Liver (tissue), 9 donors: ENCODE results near the gene KRT33B. TPM values are rescaled to one million over a fixed set of nuclear protein-coding genes. Genes with fewer than 3 reads are reported as not detected.

ENCODE experiments used
- DNase-seq: peaks from one replicate; pipeline ENCODE4 v3.0.0-alpha.2; 2017; ENCODE audit warnings: low spot score
- H3K27ac ChIP-seq, 2 donors: one replicate each; pipeline ENCODE4 v1.7.0; 2013; ENCODE audit warnings: inconsistent platforms in 2 of 2, low read length in 2 of 2, control low read depth in 1 of 2, low read depth in 1 of 2, mild to moderate bottlenecking in 1 of 2
- H3K27me3 ChIP-seq, 4 donors: one replicate each; pipeline versions ENCODE4 v1.6.1 to v1.7.0; 2013; ENCODE audit warnings: low read length in 3 of 4, inconsistent platforms in 1 of 4, mild to moderate bottlenecking in 1 of 4, moderate library complexity in 1 of 4; ENCODE audit not compliant: control insufficient read depth in 4 of 4, insufficient read depth in 4 of 4
- H3K36me3 ChIP-seq, 4 donors: one replicate each; pipeline versions ENCODE4 v1.6.1 to v1.7.0; 2013; ENCODE audit warnings: low read length in 3 of 4, mild to moderate bottlenecking in 3 of 4, low read depth in 1 of 4, moderate library complexity in 1 of 4; ENCODE audit not compliant: control insufficient read depth in 4 of 4, insufficient read depth in 3 of 4
- H3K4me1 ChIP-seq, 4 donors: one replicate each; pipeline versions ENCODE4 v1.6.1 to v1.7.0; 2013; ENCODE audit warnings: low read length in 3 of 4, mild to moderate bottlenecking in 3 of 4, moderate library complexity in 1 of 4; ENCODE audit not compliant: control insufficient read depth in 4 of 4, insufficient read depth in 4 of 4
- H3K4me3 ChIP-seq, 3 donors: one replicate each; pipeline versions ENCODE4 v1.6.1 to v1.7.0; 2013; ENCODE audit warnings: low read length in 3 of 3, control low read depth in 1 of 3, low read depth in 1 of 3, mild to moderate bottlenecking in 1 of 3
- H3K9ac ChIP-seq, 2 donors: one replicate each; pipeline ENCODE4 v1.7.0; 2013; ENCODE audit warnings: low read length in 2 of 2, mild to moderate bottlenecking in 2 of 2, moderate library complexity in 2 of 2, control low read depth in 1 of 2, low read depth in 1 of 2
- H3K9me3 ChIP-seq, 4 donors: one replicate each; pipeline versions ENCODE4 v1.6.1 to v1.7.0; 2013; ENCODE audit warnings: low read length in 3 of 4; ENCODE audit not compliant: control insufficient read depth in 4 of 4
- EGR1 ChIP-seq, 2 donors: IDR thresholded peaks; 2 replicates each; pipeline ENCODE4 v1.6.1; 2016 to 2018; ENCODE audit warnings: antibody characterized with exemption in 2 of 2, low read depth in 2 of 2
- FOXA1 ChIP-seq: IDR thresholded peaks from 2 replicates; pipeline ENCODE4 v1.6.1; 2016; ENCODE audit warnings: antibody characterized with exemption
- FOXA2 ChIP-seq: IDR thresholded peaks from 2 replicates; pipeline ENCODE4 v1.6.1; 2016; ENCODE audit warnings: antibody characterized with exemption
- GABPA ChIP-seq, 2 donors: IDR thresholded peaks in 1 of 2; conservative IDR thresholded peaks in 1 of 2; 2 replicates each; pipeline ENCODE4 v1.6.1; 2016; ENCODE audit warnings: antibody characterized with exemption in 2 of 2, mild to moderate bottlenecking in 1 of 2, moderate library complexity in 1 of 2
- HNF4A ChIP-seq, 2 donors: conservative IDR thresholded peaks; 2 replicates each; pipeline ENCODE4 v1.6.1; 2016; ENCODE audit warnings: antibody characterized with exemption in 2 of 2, mild to moderate bottlenecking in 2 of 2
- HNF4G ChIP-seq: IDR thresholded peaks from 2 replicates; pipeline ENCODE4 v1.6.1; 2016; ENCODE audit warnings: antibody characterized with exemption
- JUND ChIP-seq, 2 donors: IDR thresholded peaks; 2 replicates each; pipeline ENCODE4 v1.6.1; 2016; ENCODE audit warnings: antibody characterized with exemption in 2 of 2
- NR2F2 ChIP-seq: IDR thresholded peaks from 2 replicates; pipeline ENCODE4 v1.6.1; 2016; ENCODE audit warnings: antibody characterized with exemption
- RAD21 ChIP-seq, 2 donors: IDR thresholded peaks; 2 replicates each; pipeline ENCODE4 v1.6.1; 2016; ENCODE audit warnings: antibody characterized with exemption in 2 of 2, mild to moderate bottlenecking in 2 of 2
- RXRA ChIP-seq, 2 donors: IDR thresholded peaks; 2 replicates each; pipeline ENCODE4 v1.6.1; 2017 to 2018; ENCODE audit warnings: antibody characterized with exemption in 2 of 2, mild to moderate bottlenecking in 1 of 2
- SP1 ChIP-seq: IDR thresholded peaks from 2 replicates; pipeline ENCODE4 v1.6.1; 2018; ENCODE audit warnings: antibody characterized with exemption, mild to moderate bottlenecking
- TAF1 ChIP-seq: conservative IDR thresholded peaks from 2 replicates; pipeline ENCODE4 v1.6.1; 2016; ENCODE audit warnings: antibody characterized with exemption, mild to moderate bottlenecking
- YY1 ChIP-seq: IDR thresholded peaks from 2 replicates; pipeline ENCODE4 v1.6.1; 2016; ENCODE audit warnings: antibody characterized with exemption, mild to moderate bottlenecking
- WGBS: extraction: QIAGEN DNeasy Blood & Tissue Kit; methylation state at CpG from one replicate; pipeline ENCODE4 v1.1.7; 2013; 5-methylcytosine and 5-hydroxymethylcytosine counted together
- polyA plus RNA-seq, 2 donors: library from polyadenylated mRNA; stranded (reverse) in 1 of 2; unstranded in 1 of 2; fragments of 200-250 nt in 1 of 2; fragments of >200 nt in 1 of 2; fragmentation: Nextera tagmentation in 1 of 2; extraction: Ambion mirVana in 1 of 2; gene quantifications; one replicate each; pipeline versions ENCODE4 v1.2.1 to v1.2.3, GENCODE V29; 2013 to 2015
- total RNA-seq, 2 donors: library from RNA; depleted of rRNA; stranded (reverse); fragments of >200 nt; gene quantifications; one replicate each; pipeline ENCODE4 v1.2.3, GENCODE V29; 2014
- TF ChIP-seq, protein P1 (sequence below): IDR thresholded peaks from 2 replicates; pipeline ENCODE4 v1.6.1; 2016; ENCODE audit warnings: antibody characterized with exemption
- TF ChIP-seq, protein P2 (sequence below): IDR thresholded peaks from 2 replicates; pipeline ENCODE4 v1.6.1; 2016; ENCODE audit warnings: antibody characterized with exemption, mild to moderate bottlenecking
- TF ChIP-seq, protein P3 (sequence below): IDR thresholded peaks from 2 replicates; pipeline ENCODE4 v1.6.1; 2016; ENCODE audit warnings: antibody characterized with exemption
- TF ChIP-seq, protein P4 (sequence below): fragments of 150-350 bp; IDR thresholded peaks from 2 replicates; pipeline ENCODE4 v1.5.1; 2017; ENCODE audit warnings: improper control_type of control experiment, low read depth, low read length; ENCODE audit not compliant: missing input control
- TF ChIP-seq, protein P5 (sequence below): IDR thresholded peaks from 2 replicates; pipeline ENCODE4 v1.6.1; 2016; ENCODE audit warnings: antibody characterized with exemption
- donor health status: healthy.
- donor health status: healthy.
- donor health status: healthy.
- donor health status: healthy.
- donor health status: healthy.

The KRT33B gene
- total and polyA plus RNA-seq, 4 donors: not detected

DNA sequence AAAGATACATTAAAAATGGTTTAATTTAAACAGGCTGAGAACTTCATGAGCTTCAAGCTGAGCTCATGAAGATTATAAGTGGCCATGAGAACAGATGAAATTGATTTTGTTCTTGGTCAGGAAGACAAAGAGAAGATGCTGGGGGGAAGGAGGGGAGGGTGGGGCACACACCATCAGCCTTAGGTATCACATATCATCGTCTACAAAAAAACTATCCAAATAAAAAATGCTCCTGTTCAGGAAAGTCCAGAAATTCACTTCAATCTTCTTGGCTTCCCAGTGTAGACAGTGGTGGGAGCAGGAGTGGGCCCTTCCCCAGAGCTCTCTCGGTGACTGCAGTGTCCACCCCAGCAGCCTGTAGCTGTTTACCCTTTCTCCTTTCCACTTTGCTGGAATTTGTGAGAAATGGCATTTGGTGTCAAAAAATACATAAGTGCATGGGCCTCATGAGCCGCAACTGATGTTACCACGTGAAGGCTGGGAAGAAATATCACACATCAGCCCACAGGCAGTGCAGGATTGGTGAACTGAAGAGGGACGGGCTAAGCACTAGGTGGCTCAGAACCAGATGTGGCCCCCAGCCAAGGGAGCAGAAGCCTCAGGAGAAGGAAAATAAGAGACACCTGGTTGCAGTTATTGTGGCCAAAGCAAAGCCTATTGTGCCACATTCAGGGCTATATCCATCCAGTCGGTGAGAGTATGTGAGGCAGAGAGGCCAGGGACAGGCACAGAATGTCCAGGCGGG, 48.7 kb upstream of the KRT33B start:
- H3K4me3 ChIP-seq: no peak overlapping the region
- no peak overlapping the region for H3K27ac ChIP-seq
- H3K36me3 ChIP-seq: no peaks in the 10 kb centered on the region
- no peak overlapping the region for H3K9ac ChIP-seq
- H3K4me1 ChIP-seq: peaks cover 0 to 17% (median 10%) of the 10 kb centered on the region in 4 donors
- WGBS: 94% methylated on average over 7 of the region's 7 CpGs
- H3K27me3 ChIP-seq: no peaks in the 10 kb centered on the region
- TF ChIP-seq, protein P1, sequence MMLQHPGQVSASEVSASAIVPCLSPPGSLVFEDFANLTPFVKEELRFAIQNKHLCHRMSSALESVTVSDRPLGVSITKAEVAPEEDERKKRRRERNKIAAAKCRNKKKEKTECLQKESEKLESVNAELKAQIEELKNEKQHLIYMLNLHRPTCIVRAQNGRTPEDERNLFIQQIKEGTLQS: no peak
- TF ChIP-seq RAD21 (IDR thresholded peaks at IDR 0.05): no peak
- no peak for TF ChIP-seq HNF4G
- no peak for TF ChIP-seq NR2F2
- no peak for TF ChIP-seq RXRA (IDR thresholded peaks at IDR 0.05)
- TF ChIP-seq TAF1: no peak
- TF ChIP-seq FOXA2: no peak
- no peak for TF ChIP-seq FOXA1
- TF ChIP-seq, protein P2, sequence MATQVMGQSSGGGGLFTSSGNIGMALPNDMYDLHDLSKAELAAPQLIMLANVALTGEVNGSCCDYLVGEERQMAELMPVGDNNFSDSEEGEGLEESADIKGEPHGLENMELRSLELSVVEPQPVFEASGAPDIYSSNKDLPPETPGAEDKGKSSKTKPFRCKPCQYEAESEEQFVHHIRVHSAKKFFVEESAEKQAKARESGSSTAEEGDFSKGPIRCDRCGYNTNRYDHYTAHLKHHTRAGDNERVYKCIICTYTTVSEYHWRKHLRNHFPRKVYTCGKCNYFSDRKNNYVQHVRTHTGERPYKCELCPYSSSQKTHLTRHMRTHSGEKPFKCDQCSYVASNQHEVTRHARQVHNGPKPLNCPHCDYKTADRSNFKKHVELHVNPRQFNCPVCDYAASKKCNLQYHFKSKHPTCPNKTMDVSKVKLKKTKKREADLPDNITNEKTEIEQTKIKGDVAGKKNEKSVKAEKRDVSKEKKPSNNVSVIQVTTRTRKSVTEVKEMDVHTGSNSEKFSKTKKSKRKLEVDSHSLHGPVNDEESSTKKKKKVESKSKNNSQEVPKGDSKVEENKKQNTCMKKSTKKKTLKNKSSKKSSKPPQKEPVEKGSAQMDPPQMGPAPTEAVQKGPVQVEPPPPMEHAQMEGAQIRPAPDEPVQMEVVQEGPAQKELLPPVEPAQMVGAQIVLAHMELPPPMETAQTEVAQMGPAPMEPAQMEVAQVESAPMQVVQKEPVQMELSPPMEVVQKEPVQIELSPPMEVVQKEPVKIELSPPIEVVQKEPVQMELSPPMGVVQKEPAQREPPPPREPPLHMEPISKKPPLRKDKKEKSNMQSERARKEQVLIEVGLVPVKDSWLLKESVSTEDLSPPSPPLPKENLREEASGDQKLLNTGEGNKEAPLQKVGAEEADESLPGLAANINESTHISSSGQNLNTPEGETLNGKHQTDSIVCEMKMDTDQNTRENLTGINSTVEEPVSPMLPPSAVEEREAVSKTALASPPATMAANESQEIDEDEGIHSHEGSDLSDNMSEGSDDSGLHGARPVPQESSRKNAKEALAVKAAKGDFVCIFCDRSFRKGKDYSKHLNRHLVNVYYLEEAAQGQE: no peak
- TF ChIP-seq, protein P3, sequence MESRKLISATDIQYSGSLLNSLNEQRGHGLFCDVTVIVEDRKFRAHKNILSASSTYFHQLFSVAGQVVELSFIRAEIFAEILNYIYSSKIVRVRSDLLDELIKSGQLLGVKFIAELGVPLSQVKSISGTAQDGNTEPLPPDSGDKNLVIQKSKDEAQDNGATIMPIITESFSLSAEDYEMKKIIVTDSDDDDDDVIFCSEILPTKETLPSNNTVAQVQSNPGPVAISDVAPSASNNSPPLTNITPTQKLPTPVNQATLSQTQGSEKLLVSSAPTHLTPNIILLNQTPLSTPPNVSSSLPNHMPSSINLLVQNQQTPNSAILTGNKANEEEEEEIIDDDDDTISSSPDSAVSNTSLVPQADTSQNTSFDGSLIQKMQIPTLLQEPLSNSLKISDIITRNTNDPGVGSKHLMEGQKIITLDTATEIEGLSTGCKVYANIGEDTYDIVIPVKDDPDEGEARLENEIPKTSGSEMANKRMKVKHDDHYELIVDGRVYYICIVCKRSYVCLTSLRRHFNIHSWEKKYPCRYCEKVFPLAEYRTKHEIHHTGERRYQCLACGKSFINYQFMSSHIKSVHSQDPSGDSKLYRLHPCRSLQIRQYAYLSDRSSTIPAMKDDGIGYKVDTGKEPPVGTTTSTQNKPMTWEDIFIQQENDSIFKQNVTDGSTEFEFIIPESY: no peak
- no peak for TF ChIP-seq JUND (IDR thresholded peaks at IDR 0.05)
- no peak for TF ChIP-seq SP1
- TF ChIP-seq, protein P4, sequence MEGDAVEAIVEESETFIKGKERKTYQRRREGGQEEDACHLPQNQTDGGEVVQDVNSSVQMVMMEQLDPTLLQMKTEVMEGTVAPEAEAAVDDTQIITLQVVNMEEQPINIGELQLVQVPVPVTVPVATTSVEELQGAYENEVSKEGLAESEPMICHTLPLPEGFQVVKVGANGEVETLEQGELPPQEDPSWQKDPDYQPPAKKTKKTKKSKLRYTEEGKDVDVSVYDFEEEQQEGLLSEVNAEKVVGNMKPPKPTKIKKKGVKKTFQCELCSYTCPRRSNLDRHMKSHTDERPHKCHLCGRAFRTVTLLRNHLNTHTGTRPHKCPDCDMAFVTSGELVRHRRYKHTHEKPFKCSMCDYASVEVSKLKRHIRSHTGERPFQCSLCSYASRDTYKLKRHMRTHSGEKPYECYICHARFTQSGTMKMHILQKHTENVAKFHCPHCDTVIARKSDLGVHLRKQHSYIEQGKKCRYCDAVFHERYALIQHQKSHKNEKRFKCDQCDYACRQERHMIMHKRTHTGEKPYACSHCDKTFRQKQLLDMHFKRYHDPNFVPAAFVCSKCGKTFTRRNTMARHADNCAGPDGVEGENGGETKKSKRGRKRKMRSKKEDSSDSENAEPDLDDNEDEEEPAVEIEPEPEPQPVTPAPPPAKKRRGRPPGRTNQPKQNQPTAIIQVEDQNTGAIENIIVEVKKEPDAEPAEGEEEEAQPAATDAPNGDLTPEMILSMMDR: no peak
- no peak for TF ChIP-seq EGR1 (IDR thresholded peaks at IDR 0.05; ENCODE audit: low read depth in 2 of 2)
- TF ChIP-seq, protein P5, sequence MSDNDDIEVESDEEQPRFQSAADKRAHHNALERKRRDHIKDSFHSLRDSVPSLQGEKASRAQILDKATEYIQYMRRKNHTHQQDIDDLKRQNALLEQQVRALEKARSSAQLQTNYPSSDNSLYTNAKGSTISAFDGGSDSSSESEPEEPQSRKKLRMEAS: no peak
- TF ChIP-seq YY1: no peak
- no peak for TF ChIP-seq GABPA (IDR thresholded peaks at IDR 0.05 in 1 of 2, conservative IDR thresholded peaks at IDR 0.05 in 1 of 2)
- no peak for TF ChIP-seq HNF4A (conservative IDR thresholded peaks at IDR 0.05)
- DNase-seq: no peak
- no peaks in the 10 kb centered on the region for H3K9me3 ChIP-seq
